GM10266 (cell line): ENCODE data around the gene PSMA7.
A peak's percentile ranks its signal among the peaks of the same experiment; 100 is the strongest.

Experiments used
- DNase-seq: peaks from one replicate; pipeline ENCODE4 v3.0.0; 2012; ENCODE audit errors: extremely low spot score
- CTCF ChIP-seq: IDR thresholded peaks from 2 replicates; pipeline ENCODE4 v1.5.1; 2012; ENCODE audit warnings: mild to moderate bottlenecking, low read depth; ENCODE audit not compliant: control insufficient read depth, insufficient read depth; ENCODE audit errors: missing control alignments

PSMA7 gene

GRCh38 chr20:62159052-62159451 is 15.9 kb upstream of the PSMA7 start:
- no peak for DNase-seq
- no peak for TF ChIP-seq CTCF

GRCh38 chr20:62158541-62158940 is 15.3 kb upstream of the PSMA7 start:
- no peak for DNase-seq
- no peak for TF ChIP-seq CTCF

GRCh38 chr20:62158088-62158400 is 14.8 kb upstream of the PSMA7 start:
- DNase-seq = no peak
- no peak for TF ChIP-seq CTCF

- no peak for TF ChIP-seq CTCF
- DNase-seq = no peak
Measured at GRCh38 chr20:62157387-62158087, 14.3 kb upstream of the PSMA7 start.

- DNase-seq = peak; percentile 88
- peak; percentile 71 for TF ChIP-seq CTCF
Measured at GRCh38 chr20:62156592-62157386, 13.6 kb upstream of the PSMA7 start.

GRCh38 chr20:62156254-62156556 is 13.0 kb upstream of the PSMA7 start:
- no peak for TF ChIP-seq CTCF
- no peak for DNase-seq
